ENCODE results near the gene C15orf39.
"Not testable (repeated sequence)": the region's sequence is repeated elsewhere in the genome, so short reads cannot be mapped to it uniquely, and the experiment has no call there.

C15orf39 gene

DNA sequence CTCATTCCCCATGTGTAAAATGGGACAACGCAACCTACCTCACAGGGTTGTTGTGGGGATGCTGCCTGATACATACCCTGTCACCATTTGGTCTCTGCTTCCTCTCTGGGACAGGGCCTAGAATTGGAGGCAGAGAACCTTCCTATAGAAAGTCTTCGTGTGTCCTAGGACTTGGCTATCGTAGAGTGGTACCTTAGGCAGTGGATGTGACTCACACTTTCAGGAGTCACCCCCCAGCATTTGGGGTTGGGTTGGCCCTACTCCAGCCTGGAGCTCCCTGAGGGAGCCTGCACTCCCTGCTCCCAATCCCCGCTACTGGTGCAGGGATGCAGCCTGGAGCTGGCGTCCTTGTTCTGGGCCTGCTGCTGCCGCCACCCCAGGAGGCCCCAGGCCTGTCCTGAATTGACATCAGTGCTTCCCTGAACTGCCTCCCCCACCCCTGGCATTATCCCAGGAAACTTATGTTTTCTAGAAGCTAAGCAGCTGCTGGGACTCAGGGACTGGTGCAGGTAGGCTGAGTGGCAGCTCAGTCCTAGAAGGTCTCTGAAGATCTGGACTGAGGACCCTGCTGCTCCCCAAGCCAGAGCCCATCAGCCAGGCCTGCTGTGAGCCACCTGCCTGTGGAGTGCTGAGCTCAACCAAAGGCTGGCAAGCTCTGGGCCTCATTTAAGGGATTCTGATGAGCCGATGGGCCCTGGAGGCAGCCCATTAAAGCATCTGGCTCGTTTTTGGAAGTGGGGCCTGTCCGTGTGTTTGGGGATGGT, 9.9 kb downstream of the C15orf39 start:
- no peak for DNase-seq (ENCODE audit: low read depth in 2 of 2)

- no peak for DNase-seq (ENCODE audit: low read depth in 2 of 2)
Observed at GRCh38 chr15:75212200-75212858, 10.6 kb downstream of the C15orf39 start.

GRCh38 chr15:75213212-75213767, 11.6 kb downstream of the C15orf39 start:
- DNase-seq (ENCODE audit: low read depth in 2 of 2) = no peak

DNA sequence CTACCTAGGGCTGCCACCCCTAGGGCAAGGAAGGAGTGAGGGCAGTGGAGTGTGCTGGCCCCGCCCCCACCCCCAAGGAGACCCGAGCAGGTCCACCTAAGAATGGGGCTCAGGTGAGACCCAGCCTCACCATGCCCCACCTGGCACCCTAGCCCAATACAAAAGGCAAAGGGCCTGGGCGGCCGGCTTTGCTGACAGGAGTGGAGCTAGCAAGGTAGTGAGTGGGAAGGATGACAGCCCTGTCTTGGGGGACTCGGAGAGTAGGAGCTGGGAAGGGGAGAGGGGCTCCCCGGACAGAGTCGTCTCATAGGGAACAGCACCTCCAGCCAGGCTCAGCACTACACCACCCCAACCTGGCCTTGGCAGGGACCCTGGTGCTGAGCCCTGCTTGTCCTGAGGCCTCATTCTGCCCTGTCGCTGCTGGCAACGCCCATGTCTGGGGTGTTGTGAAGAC, 12.1 kb downstream of the C15orf39 start:
- DNase-seq (ENCODE audit: low read depth in 2 of 2) = no peak

- no peak for DNase-seq (ENCODE audit: low read depth in 2 of 2)
Observed at GRCh38 chr15:75214293-75215096, 12.8 kb downstream of the C15orf39 start.

- DNase-seq (ENCODE audit: low read depth in 2 of 2) = no peak
Observed at GRCh38 chr15:75215107-75216004, 13.7 kb downstream of the C15orf39 start.

- DNase-seq (ENCODE audit: low read depth in 2 of 2) = no peak
Observed at GRCh38 chr15:75217012-75217411, 15.3 kb downstream of the C15orf39 start.

DNA sequence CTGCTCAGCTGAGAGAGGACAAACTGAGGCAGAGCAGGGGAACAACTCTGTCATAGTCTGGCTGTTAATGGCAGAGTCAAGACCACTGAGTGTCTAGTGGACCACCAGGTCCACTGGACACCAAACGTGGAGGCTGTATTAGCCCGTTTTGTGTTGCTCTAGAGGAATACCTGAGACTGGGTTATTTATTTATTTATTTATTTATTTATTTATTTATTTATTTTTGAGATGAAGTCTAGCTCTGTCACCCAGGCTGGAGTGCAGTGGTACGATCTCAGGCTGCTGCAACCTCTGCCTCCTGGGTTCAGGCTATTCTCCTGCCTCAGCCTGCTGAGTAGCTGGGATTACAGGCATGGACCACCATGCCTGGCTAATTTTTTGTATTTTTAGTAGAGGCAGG, 15.9 kb downstream of the C15orf39 start:
- not testable (repeated sequence) for DNase-seq (ENCODE audit: low read depth in 2 of 2)

DNA sequence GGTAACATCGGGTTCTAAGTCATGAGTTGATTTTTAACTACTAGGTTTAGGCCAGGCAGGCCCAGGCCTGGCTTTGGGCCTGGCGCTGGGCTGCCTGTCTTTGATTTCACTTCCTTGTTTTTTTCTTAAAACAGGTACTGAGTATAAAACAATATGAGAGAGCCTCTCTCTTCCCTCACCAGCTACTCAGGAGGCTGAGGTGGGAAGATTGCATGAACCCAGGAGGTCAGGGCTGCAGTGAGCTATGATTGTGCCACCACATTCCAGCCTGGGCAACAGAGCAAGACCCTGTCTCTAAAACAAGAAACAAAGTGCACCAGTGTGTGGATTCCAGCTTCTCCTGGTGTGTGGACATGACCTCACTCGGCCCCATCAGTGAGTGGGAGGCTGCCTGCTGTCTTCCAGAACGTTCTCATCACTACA, 17.8 kb downstream of the C15orf39 start:
- DNase-seq (ENCODE audit: low read depth in 2 of 2) = not testable (repeated sequence)

DNA sequence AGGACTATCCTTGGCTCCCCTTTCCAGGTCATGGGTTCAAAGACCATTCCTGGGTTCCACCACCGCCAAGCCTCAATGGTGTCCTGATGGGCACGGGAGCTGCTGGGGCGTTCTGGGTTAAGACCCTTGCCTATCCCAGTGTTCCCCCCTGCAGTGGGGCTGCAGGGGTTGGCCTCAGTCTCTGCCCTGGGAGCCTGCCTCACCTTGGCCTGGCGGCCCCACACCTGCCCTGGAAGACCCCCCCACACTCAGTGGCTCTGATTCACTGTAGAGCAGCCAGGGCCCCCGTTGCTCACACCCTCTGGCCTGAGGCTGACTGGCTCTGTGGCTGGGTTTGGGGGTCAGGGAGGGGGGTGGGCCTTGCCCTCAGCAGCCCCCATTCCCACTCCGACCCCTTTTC, 22.0 kb downstream of the C15orf39 start:
- DNase-seq (ENCODE audit: low read depth in 2 of 2) = no peak

DNA sequence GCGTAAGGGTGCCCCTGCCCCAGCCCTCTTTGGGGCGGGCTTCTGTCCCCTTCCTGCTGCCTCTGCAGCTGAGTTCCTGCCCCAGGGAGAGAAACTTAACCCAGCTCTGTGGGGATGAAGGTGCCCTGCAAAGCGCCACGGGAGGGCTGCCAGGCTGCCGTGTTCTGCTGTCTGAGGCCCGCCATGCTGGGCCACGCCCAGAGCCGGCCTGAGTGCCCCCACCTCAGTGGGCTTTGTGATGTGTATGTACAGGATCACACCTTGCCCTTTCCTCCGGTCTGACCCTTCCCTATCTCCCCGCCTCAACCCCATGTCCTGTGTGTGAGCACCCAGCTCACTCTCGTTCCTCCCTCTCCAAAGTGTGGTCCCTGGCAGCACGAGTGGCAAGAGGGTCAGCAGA, 22.6 kb downstream of the C15orf39 start:
- DNase-seq (ENCODE audit: low read depth in 2 of 2) = no peak

DNA sequence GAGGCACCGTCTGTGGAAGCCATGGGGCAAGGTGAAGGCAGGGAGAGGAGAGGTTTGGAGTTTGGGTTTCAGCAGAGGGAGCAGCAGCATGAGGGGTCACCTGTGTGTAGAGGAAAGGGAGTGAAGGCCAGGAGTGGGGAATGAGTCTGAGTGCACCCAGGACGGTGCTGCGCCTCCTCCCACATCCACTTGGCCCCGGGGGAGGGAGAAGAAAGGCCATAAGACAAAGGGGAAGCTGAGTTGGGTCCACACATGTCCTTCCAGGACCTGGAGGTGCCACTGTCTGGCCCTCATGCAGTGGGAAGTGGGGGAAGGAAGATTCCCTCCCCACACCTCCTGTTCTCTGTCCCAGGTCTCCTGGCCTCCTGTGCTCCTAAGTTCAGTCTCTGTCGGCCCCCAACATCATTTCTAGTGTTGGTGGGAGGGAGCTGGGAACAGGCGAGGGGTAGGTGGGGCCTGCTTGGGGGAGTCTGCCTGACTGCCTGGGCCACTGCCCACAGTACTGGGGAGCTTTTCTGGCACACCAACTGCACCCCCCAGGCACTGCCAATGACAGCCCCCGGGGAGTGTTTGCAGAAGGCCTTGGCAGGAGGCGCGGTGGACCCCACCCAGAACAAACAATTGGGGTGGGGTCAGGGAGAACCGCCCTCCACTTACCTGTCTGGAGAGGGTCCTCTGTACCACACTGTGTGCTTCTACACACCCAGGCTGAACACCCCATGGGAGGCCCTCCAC, 23.6 kb downstream of the C15orf39 start:
- not testable (repeated sequence) for DNase-seq (ENCODE audit: low read depth in 2 of 2)

DNA sequence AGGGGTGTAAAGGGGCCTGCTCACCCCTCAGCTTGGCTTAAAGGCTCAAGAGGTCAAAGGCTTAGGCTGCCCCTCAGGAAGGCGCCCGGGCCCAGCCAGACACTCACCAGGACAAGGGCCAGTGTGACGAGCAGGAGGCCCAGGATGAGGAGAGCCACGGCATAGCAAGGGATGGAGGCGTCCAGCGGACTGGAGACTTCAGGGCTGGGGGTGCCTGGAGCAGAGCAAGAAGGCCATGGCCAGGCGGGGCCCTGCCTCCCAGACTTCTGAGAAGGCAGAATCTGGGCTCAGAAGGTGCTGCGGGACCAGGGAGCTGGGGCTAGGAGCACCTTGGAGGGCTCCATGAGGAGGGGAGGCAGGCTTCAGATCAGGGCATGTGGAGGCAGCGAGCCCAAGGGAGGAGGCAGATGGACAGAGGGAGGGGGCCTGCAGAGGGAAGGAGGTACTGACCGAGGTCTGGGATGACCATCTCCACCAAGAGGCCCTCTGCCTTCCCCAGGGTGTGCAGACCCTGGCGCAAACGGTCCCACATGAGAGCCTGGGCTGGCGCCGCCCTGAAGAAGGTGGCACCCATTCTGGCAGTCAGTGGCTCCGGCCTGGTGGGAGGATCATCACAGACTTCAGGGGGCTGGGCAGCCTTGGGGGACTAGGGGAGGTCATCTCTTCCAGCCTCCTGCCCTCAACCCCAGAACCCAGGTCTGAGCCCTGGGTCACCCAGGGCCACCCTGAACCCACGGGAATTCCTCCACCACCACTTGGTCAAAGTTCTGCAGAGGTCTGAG, 24.5 kb downstream of the C15orf39 start:
- DNase-seq (ENCODE audit: low read depth in 2 of 2) = no peak

DNA sequence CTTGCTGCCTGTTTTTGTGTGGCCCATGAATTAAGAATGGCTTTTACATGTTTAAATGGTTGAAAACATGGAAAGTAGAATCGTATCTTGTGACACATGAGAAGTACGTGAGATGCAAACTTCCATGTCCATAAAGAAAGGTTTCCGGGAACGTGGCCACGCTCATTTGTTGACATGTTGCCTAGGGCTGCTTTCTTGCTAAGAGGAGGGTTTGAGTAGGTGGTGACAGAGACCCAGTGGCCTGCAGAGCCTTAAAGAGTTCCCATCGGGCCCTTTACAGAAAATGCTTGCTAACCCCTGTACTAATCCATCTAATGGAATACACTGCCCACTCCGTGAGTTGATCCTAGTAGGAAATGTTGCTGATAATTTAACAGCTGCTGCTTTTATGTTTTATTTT, 25.4 kb downstream of the C15orf39 start:
- not testable (repeated sequence) for DNase-seq (ENCODE audit: low read depth in 2 of 2)

GRCh38 chr15:75227663-75228280, 26.1 kb downstream of the C15orf39 start:
- DNase-seq (ENCODE audit: low read depth in 2 of 2) = no peak

DNA sequence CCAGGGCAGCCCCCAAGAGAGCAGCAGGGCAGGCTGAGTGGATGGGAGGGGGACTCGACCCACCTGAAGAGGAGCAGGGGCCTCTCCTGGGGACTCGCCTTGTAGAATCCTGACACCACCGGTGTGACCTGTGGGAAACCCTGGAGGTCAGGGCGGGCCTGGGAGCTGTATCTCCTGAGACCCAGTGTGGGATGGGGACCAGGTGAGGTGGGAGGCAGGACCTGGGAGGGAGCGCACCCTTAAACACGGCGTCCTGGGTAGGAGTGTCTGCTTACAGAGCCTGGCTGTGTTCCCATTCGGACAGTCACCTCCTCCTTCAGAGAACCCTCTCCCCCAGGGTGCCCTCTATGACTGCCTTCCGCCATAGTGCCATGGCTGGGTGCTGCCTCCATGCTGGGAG, 27.1 kb downstream of the C15orf39 start:
- no peak for DNase-seq (ENCODE audit: low read depth in 2 of 2)

GRCh38 chr15:75229191-75230015, 27.7 kb downstream of the C15orf39 start:
- no peak for DNase-seq (ENCODE audit: low read depth in 2 of 2)

GRCh38 chr15:75230016-75230343, 28.3 kb downstream of the C15orf39 start:
- no peak for DNase-seq (ENCODE audit: low read depth in 2 of 2)

Data from stimulated activated CD4-positive, alpha-beta T cell treated with anti-CD3 and anti-CD28 coated beads, Interleukin-15, amount 100 ng/mL, for 48 hours (primary cell).